HEK293T (cell line): ENCODE measurements around the gene AMZ2.

ENCODE experiments used
- CTCF ChIA-PET: fragments of 350-600 bp; formaldehyde crosslinking; extraction: SDS; loops from one replicate; lab custom pipeline; 2021; ENCODE audit warnings: antibody characterized with exemption, inconsistent platforms; lab: Yijun Ruan, JAX
- POLR2A ChIA-PET: fragments of 350-600 bp; formaldehyde crosslinking; extraction: SDS; loops from one replicate; lab custom pipeline; 2020; ENCODE audit warnings: antibody characterized with exemption, inconsistent platforms; lab: Yijun Ruan, JAX
- DNase-seq: peaks from one replicate; pipeline ENCODE4 v3.0.0; 2012; ENCODE audit warnings: mixed read lengths; ENCODE audit errors: extremely low spot score
- ARNT ChIP-seq: fragments of 450-650 bp; IDR thresholded peaks from 2 replicates; pipeline ENCODE4 v1.6.1; 2017; ENCODE audit warnings: mild to moderate bottlenecking
- BHLHE40 ChIP-seq: fragments of 450-650 bp; IDR thresholded peaks from 2 replicates; pipeline ENCODE4 v1.6.1; 2016; ENCODE audit warnings: mild to moderate bottlenecking, moderate library complexity, borderline replicate concordance
- CTBP1 ChIP-seq: fragments of 450-650 bp; IDR thresholded peaks from 2 replicates; pipeline ENCODE4 v1.6.1; 2016; ENCODE audit warnings: borderline replicate concordance
- ELF4 ChIP-seq: fragments of 450-650 bp; IDR thresholded peaks from 2 replicates; pipeline ENCODE4 v1.6.1; 2017; ENCODE audit warnings: antibody characterized with exemption
- FOXA1 ChIP-seq: fragments of 450-650 bp; IDR thresholded peaks from 2 replicates; pipeline ENCODE4 v1.6.1; 2016; ENCODE audit warnings: mild to moderate bottlenecking
- FOXK2 ChIP-seq: fragments of 450-650 bp; IDR thresholded peaks from 2 replicates; pipeline ENCODE4 v1.6.1; 2016; ENCODE audit warnings: mild to moderate bottlenecking
- FOXM1 ChIP-seq: fragments of 450-650 bp; IDR thresholded peaks from 2 replicates; pipeline ENCODE4 v1.6.1; 2017; ENCODE audit warnings: mild to moderate bottlenecking, borderline replicate concordance
- HDGF ChIP-seq: fragments of 450-650 bp; IDR thresholded peaks from 2 replicates; pipeline ENCODE4 v1.6.1; 2017; ENCODE audit warnings: antibody characterized with exemption, borderline replicate concordance
- L3MBTL2 ChIP-seq: fragments of 450-650 bp; conservative IDR thresholded peaks from 2 replicates; pipeline ENCODE4 v1.6.1; 2016; ENCODE audit warnings: mild to moderate bottlenecking
- LEF1 ChIP-seq: fragments of 450-650 bp; IDR thresholded peaks from 2 replicates; pipeline ENCODE4 v1.6.1; 2017; ENCODE audit warnings: mild to moderate bottlenecking, borderline replicate concordance
- NFRKB ChIP-seq: fragments of 450-650 bp; IDR thresholded peaks from 2 replicates; pipeline ENCODE4 v1.6.1; 2016; ENCODE audit warnings: mild to moderate bottlenecking, moderate library complexity
- SP1 ChIP-seq: fragments of 450-650 bp; IDR thresholded peaks from 2 replicates; pipeline ENCODE4 v1.6.1; 2017
- SUZ12 ChIP-seq: fragments of 450-650 bp; IDR thresholded peaks from 2 replicates; pipeline ENCODE4 v1.6.1; 2016; ENCODE audit warnings: mild to moderate bottlenecking
- TARDBP ChIP-seq: fragments of 450-650 bp; IDR thresholded peaks from 2 replicates; pipeline ENCODE4 v1.6.1; 2016
- ZNF384 ChIP-seq: fragments of 450-650 bp; IDR thresholded peaks from 2 replicates; pipeline ENCODE4 v1.6.1; 2016
- TF ChIP-seq, protein P1 (sequence below): fragments of 450-650 bp; IDR thresholded peaks from 2 replicates; pipeline ENCODE4 v1.6.1; 2016

Gene AMZ2

DNA sequence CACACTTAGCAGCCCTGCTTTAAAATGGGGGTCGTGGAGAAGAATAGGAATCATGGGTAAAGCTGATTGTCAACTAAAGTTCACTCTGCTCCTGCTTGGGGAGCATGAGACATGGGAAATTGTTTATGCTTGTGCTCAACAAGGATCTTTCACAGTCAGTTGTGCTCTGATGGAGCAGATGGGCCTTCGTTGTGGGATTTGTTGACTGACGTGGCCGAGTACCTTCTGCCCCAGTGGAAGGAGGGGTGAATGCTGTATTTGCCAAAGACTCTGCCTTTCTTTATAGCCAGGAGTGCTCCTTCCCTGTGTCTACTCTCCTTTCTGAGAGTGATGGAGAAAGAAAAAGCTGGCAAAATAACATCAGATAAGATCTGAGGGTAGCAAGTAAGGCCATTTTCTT is 54.8 kb downstream of the AMZ2 start:
- ChIA-PET POLR2A (no interaction called here), CTCF (interaction anchor here (0.7 kb wide), 1 partner anchor 10 kb away, joined by 3 read pairs; no protein-coding TSS in a partner anchor)
- no peak for DNase-seq
- no peak for TF ChIP-seq BHLHE40
- TF ChIP-seq HDGF, result no peak
- no peak for TF ChIP-seq TARDBP
- no peak for TF ChIP-seq SP1
- TF ChIP-seq ZNF384, result no peak
- TF ChIP-seq, protein P1, sequence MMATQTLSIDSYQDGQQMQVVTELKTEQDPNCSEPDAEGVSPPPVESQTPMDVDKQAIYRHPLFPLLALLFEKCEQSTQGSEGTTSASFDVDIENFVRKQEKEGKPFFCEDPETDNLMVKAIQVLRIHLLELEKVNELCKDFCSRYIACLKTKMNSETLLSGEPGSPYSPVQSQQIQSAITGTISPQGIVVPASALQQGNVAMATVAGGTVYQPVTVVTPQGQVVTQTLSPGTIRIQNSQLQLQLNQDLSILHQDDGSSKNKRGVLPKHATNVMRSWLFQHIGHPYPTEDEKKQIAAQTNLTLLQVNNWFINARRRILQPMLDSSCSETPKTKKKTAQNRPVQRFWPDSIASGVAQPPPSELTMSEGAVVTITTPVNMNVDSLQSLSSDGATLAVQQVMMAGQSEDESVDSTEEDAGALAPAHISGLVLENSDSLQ, result no peak

DNA sequence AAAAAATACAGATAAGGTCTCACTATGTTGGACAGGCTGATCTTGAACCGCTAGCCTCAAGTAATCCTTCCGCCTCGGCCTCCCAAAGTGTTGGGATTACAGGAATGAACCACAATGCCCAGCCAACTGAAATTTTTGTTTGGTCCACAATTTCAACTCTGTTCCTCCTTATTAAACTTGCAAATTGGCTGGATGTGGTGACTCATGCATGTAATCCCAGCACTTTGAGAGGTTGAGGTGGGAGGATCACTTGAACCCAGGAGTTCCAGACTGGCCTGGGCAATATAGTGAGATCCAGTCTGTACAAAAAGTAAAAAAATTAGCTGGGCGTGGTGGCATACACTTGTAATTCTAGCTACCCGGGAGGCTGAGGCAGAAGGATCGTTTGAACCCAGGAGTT is 56.9 kb downstream of the AMZ2 start:
- ChIA-PET CTCF (no interaction called here), POLR2A (no interaction called here)
- no peak for DNase-seq
- TF ChIP-seq L3MBTL2 (no peak), SUZ12 (no peak), ZNF384 (no peak), FOXA1 (no peak), FOXM1 (no peak)
- TF ChIP-seq, protein P1, result no peak

DNA sequence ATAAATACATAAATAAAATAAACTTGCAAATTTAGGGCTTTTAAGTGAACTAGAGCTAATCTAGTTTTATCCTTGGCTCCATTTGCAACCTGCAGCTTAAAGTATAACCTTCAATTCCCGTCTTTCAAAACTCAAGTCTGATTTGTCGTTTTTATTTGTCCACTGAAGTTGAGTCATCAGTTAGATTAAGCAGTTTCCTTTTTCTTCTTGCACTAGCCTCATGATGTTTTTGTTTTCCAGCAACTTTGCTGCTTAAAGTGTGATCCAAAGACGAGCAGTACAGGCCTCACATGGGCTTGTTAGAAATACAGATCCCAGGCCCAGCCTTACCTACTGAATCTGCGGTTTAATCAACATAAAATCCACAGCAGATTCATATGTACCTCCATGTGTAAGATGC is 57.3 kb downstream of the AMZ2 start:
- CTCF ChIA-PET, result no interaction called here
- POLR2A ChIA-PET, result no interaction called here
- TF ChIP-seq LEF1, result no peak
- no peak for TF ChIP-seq SP1
- no peak for TF ChIP-seq CTBP1
- TF ChIP-seq ELF4, result no peak
- TF ChIP-seq HDGF, result no peak
- TF ChIP-seq FOXA1, result no peak
- no peak for TF ChIP-seq ZNF384
- no peak for TF ChIP-seq TARDBP
- no peak for TF ChIP-seq L3MBTL2
- no peak for TF ChIP-seq ARNT
- TF ChIP-seq FOXM1, result no peak
- TF ChIP-seq, protein P1, result no peak
- no peak for TF ChIP-seq BHLHE40
- TF ChIP-seq NFRKB, result no peak
- no peak for TF ChIP-seq SUZ12
- TF ChIP-seq FOXK2, result no peak
- DNase-seq, result no peak
